ENCODE measurements around the gene LCOR.

GRCh38 chr10:96895662-96896424 lies 63.7 kb downstream of the LCOR start:
- TF ChIP-seq ESRRG (CRISPR knock-in tag; IDR thresholded peaks at IDR 0.05) (no peak), ARNTL (CRISPR knock-in tag; IDR thresholded peaks at IDR 0.05; ENCODE audit: borderline replicate concordance, low read depth) (no peak), OSR1 (CRISPR knock-in tag; IDR thresholded peaks at IDR 0.05) (no peak), ZNF70 (CRISPR knock-in tag; IDR thresholded peaks at IDR 0.05) (no peak), RARB (CRISPR knock-in tag; IDR thresholded peaks at IDR 0.05) (no peak), CREB5 (CRISPR knock-in tag; IDR thresholded peaks at IDR 0.05; ENCODE audit: low read depth) (no peak), SNAI2 (CRISPR knock-in tag; IDR thresholded peaks at IDR 0.05) (no peak), CSDC2 (CRISPR knock-in tag; IDR thresholded peaks at IDR 0.05) (no peak), TSHZ2 (CRISPR knock-in tag; IDR thresholded peaks at IDR 0.05) (no peak)

All from SK-N-SH treated with all-trans-retinoic acid at 6 μM for 48 hours (cell line).